GM08714 (cell line): ENCODE results near the gene FLACC1.

Experiments used
- H3K4me3 ChIP-seq: fragments of 200-500 bp; sonication (Bioruptor generic); 2 replicates; pipeline ENCODE4 v1.5.1; 2014; ENCODE audit warnings: mild to moderate bottlenecking, low read length, inconsistent platforms
- ZNF274 ChIP-seq: IDR thresholded peaks from 2 replicates; pipeline ENCODE4 v1.6.1; 2012; ENCODE audit warnings: mild to moderate bottlenecking, low read depth, low read length

FLACC1 gene

DNA sequence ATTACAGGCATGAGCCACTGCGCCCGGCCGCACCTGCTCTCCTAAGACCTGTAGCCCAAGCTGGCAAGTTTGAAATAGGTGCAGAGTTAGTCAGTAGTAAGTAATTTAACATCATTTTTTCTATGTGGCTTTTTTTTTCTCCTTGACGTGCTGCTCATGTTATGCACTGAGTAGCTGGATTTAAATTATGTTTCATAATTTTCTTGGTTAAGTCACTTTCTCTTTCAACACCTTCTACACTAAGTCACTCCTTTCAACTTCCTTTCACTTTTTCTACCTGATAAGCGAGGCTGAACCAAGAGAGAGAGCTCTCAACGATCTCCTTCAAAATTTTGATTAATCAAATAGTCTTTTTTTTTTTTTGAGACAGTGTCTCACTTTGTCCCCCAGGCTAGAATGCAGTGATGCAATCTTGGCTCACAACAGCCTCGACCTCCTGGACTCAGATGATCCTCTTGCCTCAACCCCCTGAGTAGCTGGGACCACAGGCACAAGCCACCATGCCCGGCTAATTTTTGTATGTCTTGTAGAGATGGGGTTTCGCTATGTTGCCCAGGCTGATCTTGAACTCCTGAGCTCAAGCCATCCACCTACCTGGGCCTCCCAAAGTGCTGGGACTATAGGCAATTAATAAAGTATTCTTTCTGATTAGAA is 83.7 kb downstream of the FLACC1 start:
- no peak for TF ChIP-seq ZNF274
- H3K4me3 ChIP-seq: no peak overlapping the region

- no peak overlapping the region for H3K4me3 ChIP-seq
- no peak for TF ChIP-seq ZNF274
Measured at GRCh38 chr2:201271917-201272316, 85.2 kb downstream of the FLACC1 start.

GRCh38 chr2:201270293-201271001 is 86.7 kb downstream of the FLACC1 start:
- no peak for TF ChIP-seq ZNF274

DNA sequence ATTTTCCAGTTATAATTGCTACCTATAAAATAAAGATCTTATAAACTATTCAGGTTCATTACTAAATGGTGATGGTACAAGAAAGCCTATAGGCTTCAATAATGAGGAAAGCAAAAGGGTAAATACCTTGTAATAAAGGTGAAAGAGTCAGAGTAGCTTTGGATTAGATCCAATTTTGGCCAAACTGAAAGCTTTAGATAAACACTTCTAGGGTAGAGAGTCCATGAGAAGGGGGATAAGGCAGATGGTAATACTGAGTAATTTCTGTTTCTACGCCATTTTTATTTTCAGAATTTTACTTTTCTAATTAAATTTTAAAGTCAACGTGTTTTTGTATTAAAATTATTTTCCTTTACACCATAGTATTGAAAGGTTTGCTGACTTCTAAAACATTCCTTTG is 87.4 kb downstream of the FLACC1 start:
- H3K4me3 ChIP-seq: no peak overlapping the region
- TF ChIP-seq ZNF274: no peak

More at GRCh38 chr2:201270293-201271001, 86.7 kb downstream of the FLACC1 start:
- H3K4me3 ChIP-seq: no peak overlapping the region

DNA sequence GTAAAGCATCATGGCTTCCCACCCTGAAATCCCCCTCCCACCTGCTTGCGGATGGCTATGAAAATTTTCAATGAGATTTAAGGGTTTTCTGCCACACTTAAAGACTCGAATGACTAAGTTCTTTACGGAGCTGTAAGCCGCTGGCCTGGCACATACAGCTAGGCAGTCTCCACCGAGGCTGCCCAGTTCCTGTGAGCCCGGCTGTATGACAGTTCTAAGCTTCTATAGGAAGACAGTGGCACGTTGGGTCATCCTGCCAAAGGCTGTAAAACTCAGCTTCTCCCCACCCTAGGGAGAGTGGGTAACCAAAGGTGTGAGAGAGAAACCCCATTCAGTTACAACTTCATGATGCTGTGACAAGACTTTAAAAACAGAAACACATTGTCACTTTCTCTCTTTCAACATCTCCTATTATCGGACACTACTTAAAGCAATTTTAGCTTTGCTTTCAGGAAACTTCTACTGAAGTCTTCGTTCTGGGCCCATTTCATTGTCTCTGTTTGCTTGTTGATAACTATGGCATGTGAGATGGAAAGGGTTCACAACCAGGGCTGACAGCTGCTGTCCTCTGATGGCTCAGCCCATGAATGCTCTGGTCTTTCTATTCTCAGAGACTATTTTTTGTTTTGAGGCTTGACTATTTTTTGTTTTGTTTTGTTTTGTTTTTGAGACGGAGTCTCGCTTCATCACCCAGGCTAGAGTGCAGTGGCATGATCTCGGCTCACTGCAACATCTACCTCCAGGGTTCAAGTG is 89.7 kb downstream of the FLACC1 start:
- no peak overlapping the region for H3K4me3 ChIP-seq
- no peak for TF ChIP-seq ZNF274

DNA sequence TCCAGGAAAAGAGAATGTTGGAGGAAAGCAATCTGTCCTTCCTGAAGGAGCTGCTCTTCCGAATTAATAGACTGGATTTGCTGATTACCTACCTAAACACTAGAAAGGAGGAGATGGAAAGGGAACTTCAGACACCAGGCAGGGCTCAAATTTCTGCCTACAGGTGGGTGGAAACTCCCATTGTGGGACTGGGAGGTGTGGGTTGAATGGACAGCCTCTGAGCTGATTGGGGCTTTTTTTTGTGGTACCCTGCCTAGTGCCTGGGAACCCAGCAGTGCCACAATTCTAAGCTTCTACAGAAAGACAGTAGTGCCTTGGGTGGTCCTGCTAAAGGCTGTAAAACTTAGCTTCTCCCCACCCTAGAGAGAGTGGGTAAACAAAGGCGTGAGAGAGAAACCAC is 90.5 kb downstream of the FLACC1 start:
- H3K4me3 ChIP-seq: no peak overlapping the region
- TF ChIP-seq ZNF274: no peak

GRCh38 chr2:201264472-201265173 is 92.5 kb downstream of the FLACC1 start:
- TF ChIP-seq ZNF274: no peak
- H3K4me3 ChIP-seq: no peak overlapping the region

- no peak for TF ChIP-seq ZNF274
- H3K4me3 ChIP-seq: no peak overlapping the region
Measured at GRCh38 chr2:201263779-201264178, 93.4 kb downstream of the FLACC1 start.

GRCh38 chr2:201262718-201263117 is 94.4 kb downstream of the FLACC1 start:
- no peak overlapping the region for H3K4me3 ChIP-seq
- TF ChIP-seq ZNF274: no peak

DNA sequence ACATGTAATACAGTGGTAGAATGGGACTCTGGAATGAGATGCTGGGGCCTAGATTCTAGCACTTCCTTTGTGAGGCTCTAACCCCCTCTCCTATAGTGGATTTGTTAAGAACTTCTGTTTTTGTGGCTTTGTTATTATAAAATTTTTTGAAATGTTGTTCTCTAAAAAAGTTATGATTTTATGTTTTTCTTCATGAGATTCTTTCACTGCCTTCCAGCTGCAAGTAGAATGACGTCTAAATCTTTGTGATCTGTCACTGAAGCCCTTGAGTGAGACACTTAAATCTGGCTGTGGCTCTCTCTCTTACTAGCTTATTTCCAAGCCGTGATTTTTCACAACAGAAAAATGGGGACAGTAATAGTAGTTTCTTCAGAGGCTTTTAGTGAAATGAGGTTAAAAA is 95.2 kb downstream of the FLACC1 start:
- peak overlapping the region; percentile 16; the same call in 1 of the 2 replicates for H3K4me3 ChIP-seq
- no peak for TF ChIP-seq ZNF274

DNA sequence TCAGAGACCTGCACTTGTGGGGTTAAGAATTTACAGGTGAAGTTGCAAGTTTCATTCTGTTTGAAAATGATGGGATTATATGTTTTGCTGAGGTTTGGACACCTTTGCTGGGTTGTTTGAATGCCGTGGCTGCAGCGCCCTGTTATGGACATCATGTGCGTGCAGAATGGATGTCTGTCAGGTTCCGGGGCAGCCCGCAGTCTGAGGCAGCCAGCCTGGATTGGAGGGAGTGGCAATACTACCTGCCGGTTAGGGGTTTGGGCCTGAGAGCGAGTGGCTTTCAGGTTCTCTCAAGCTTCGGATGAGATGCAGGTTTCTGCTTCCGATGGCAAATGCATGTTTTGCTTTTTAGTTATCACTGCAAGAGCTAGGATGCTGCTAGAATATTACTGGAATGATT is 95.7 kb downstream of the FLACC1 start:
- no peak for TF ChIP-seq ZNF274
- peak overlapping the region; percentile 16; the same call in 1 of the 2 replicates for H3K4me3 ChIP-seq

DNA sequence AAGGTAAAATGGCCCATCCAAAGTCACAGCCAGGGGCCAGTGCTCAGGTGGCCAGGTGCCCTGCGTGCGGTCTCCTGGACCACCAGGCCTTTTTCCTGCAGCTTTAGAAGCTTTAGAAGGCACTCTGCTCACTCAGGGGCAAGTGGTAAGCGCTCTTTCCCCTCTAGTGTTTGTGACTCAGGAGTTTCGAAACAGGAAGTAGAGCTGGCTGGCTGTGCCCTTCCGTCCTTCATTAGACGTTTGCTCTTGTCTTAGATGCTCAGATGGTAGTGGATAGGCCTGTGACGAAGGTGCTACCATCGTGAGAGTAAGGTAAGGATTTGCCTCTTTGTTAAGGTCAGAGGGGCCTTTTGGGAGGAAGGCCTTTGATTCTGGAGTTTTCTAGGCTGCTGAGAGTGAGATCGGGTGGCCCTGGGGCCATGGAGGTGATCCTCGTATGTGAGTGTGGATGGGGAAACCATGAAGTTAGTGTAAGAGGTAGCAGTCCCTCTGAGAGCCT is 96.8 kb downstream of the FLACC1 start, which contains the start of gene CASP8:
CASP8 (plus strand) TSS at position 235 of the 499 bp plus-strand sequence. CDS start 5,951 bp downstream, outside the sequence.
- peak within 1 kb of the TSS; percentile 62 for H3K4me3 ChIP-seq

GRCh38 chr2:201258666-201259615 is 98.2 kb downstream of the FLACC1 start:
- TF ChIP-seq ZNF274: no peak
- peak overlapping the region; percentile 62 for H3K4me3 ChIP-seq

More for the DNA sequence above, 96.8 kb downstream of the FLACC1 start, which contains the start of gene CASP8:
- no peak for TF ChIP-seq ZNF274
